ENCODE data around the gene GYS2.
A peak's percentile ranks its signal among the peaks of the same experiment; 100 is the strongest.

Gene GYS2

DNA sequence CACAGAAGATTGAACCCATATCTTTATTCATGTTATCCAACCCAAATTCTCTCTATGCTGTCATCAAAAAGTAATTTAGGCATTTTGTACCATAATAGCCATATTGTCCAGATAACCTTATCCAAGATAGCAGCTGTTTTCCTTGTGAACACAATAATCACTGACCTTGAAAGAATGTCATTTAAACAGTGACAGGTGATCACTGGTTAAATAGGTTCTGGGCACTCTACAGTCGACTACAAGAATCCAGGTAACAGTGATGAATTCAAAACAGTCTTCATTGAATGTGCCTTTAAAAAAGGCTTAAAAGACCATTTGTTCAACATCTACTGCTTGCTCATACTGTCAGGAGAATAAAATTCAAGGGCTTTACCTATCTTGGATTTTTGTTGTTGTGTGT lies 83.1 kb downstream of the GYS2 start:
- peaks cover 0 to 4% (median 1%) of the 10 kb centered on the region in 4 experiments for H3K36me3 ChIP-seq (ENCODE audit: control insufficient read depth in 4 of 4, insufficient read depth in 4 of 4, low read length in 3 of 4)
- no peaks in the 10 kb centered on the region for H3K4me1 ChIP-seq (ENCODE audit: control extremely low read depth in 1 of 4, control insufficient read depth in 4 of 4, insufficient read depth in 4 of 4, low read length in 3 of 4)
- peaks cover 0 to 2% (median 0%) of the 10 kb centered on the region in 5 experiments for H3K9me3 ChIP-seq (ENCODE audit: control extremely low read depth in 1 of 5, control insufficient read depth in 4 of 5, insufficient read depth in 2 of 5, low read depth in 1 of 5, low read length in 4 of 5)
- ChIA-PET POLR2A (no interaction called here), CTCF (interaction anchor here (0.9 to 2.8 kb wide), 2 partner anchors 11 to 84 kb away, joined by 3 to 6 read pairs; partner anchors contain the start of gene PYROXD1)
- H3K27me3 ChIP-seq (replicated peaks in 2 of 5; ENCODE audit: control insufficient read depth in 4 of 5, insufficient read depth in 5 of 5, low read length in 4 of 5) = peaks cover 0 to 5% (median 2%) of the 10 kb centered on the region in 5 experiments
- no peak overlapping the region for H3K27ac ChIP-seq (ENCODE audit: insufficient read depth in 1 of 2, low read depth in 1 of 2, low read length in 2 of 2, poor library complexity in 1 of 2, severe bottlenecking in 2 of 2)
- 86% methylated on average over 1 of the region's 1 CpG for WGBS (ENCODE audit: insufficient coverage)
- no peak for DNase-seq
- H3K4me3 ChIP-seq (ENCODE audit: control insufficient read depth in 1 of 7, extremely low read depth in 1 of 7, insufficient read depth in 4 of 7, low read depth in 2 of 7, low read length in 6 of 7) = no peak overlapping the region

DNA sequence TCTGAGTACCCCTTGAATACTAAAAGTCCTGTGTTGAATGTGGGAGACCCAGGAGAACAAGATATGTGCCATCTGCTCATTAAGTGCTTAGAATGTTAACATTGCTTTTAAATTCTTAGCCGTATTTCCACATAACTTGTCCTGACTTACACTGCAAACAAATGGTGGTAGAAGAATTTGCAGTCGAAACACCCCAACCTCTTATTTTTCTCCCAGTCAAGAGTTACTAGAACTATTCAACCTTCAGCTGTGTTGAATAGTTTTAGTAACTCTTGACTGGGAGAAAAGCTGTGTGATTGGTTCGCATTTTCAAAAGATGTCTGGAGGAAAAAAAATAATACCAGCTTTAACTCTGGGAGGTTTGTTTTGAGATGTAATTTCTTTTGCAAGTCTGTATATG lies 86.2 kb downstream of the GYS2 start:
- Histone ChIP-seq H3K27ac (ENCODE audit: insufficient read depth in 1 of 2, low read depth in 1 of 2, low read length in 2 of 2, poor library complexity in 1 of 2, severe bottlenecking in 2 of 2) (no peak overlapping the region), H3K36me3 (ENCODE audit: control insufficient read depth in 4 of 4, insufficient read depth in 4 of 4, low read length in 3 of 4) (peaks cover 9 to 21% (median 15%) of the 10 kb centered on the region in 4 experiments), H3K4me1 (ENCODE audit: control extremely low read depth in 1 of 4, control insufficient read depth in 4 of 4, insufficient read depth in 4 of 4, low read length in 3 of 4) (no peaks in the 10 kb centered on the region), H3K9me3 (ENCODE audit: control extremely low read depth in 1 of 5, control insufficient read depth in 4 of 5, insufficient read depth in 2 of 5, low read depth in 1 of 5, low read length in 4 of 5) (no peaks in the 10 kb centered on the region), H3K4me3 (ENCODE audit: control insufficient read depth in 1 of 7, extremely low read depth in 1 of 7, insufficient read depth in 4 of 7, low read depth in 2 of 7, low read length in 6 of 7) (no peak overlapping the region), H3K27me3 (replicated peaks in 2 of 5; ENCODE audit: control insufficient read depth in 4 of 5, insufficient read depth in 5 of 5, low read length in 4 of 5) (no peaks in the 10 kb centered on the region)
- ChIA-PET CTCF (interaction anchor here (0.8 kb wide), 1 partner anchor 158 kb away, joined by 3 read pairs; no protein-coding TSS in a partner anchor), POLR2A (no interaction called here)
- 100% methylated on average over 1 of the region's 3 CpGs for WGBS (ENCODE audit: insufficient coverage)
- no peak for DNase-seq

DNA sequence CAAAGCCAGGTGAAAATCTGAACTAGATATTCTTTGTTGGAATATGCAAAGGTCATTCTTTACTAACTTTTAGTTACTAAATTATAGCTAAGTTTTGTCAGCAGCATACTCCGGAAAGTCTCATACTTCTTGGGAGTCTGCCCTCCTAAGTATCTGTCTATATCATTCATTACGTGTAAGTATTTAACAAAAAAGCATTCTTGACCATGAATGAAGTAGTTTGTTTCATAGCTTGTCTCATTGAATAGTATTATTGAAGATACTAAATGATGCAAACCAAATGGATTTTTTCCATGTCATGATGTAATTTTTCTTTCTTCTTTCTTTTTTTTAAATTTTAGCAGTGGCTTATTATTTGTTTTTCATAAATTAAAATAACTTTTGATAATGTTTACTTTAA lies 88.4 kb downstream of the GYS2 start:
- Histone ChIP-seq H3K27me3 (replicated peaks in 2 of 5; ENCODE audit: control insufficient read depth in 4 of 5, insufficient read depth in 5 of 5, low read length in 4 of 5) (no peaks in the 10 kb centered on the region), H3K4me3 (ENCODE audit: control insufficient read depth in 1 of 7, extremely low read depth in 1 of 7, insufficient read depth in 4 of 7, low read depth in 2 of 7, low read length in 6 of 7) (no peak overlapping the region), H3K27ac (ENCODE audit: insufficient read depth in 1 of 2, low read depth in 1 of 2, low read length in 2 of 2, poor library complexity in 1 of 2, severe bottlenecking in 2 of 2) (no peak overlapping the region), H3K36me3 (ENCODE audit: control insufficient read depth in 4 of 4, insufficient read depth in 4 of 4, low read length in 3 of 4) (peaks cover 9 to 27% (median 19%) of the 10 kb centered on the region in 4 experiments), H3K4me1 (ENCODE audit: control extremely low read depth in 1 of 4, control insufficient read depth in 4 of 4, insufficient read depth in 4 of 4, low read length in 3 of 4) (no peaks in the 10 kb centered on the region), H3K9me3 (ENCODE audit: control extremely low read depth in 1 of 5, control insufficient read depth in 4 of 5, insufficient read depth in 2 of 5, low read depth in 1 of 5, low read length in 4 of 5) (no peaks in the 10 kb centered on the region)
- ChIA-PET POLR2A (no interaction called here), CTCF (no interaction called here)
- no peak for DNase-seq
- WGBS (ENCODE audit: insufficient coverage) = no CpG with 5 or more reads among the region's 2 CpGs

GRCh38 chr12:21509768-21510167 lies 94.9 kb downstream of the GYS2 start:
- H3K36me3 ChIP-seq (ENCODE audit: control insufficient read depth in 4 of 4, insufficient read depth in 4 of 4, low read length in 3 of 4) = peaks cover 6 to 27% (median 21%) of the 10 kb centered on the region in 4 experiments
- H3K27ac ChIP-seq (ENCODE audit: insufficient read depth in 1 of 2, low read depth in 1 of 2, low read length in 2 of 2, poor library complexity in 1 of 2, severe bottlenecking in 2 of 2) = no peak overlapping the region
- H3K27me3 ChIP-seq (replicated peaks in 2 of 5; ENCODE audit: control insufficient read depth in 4 of 5, insufficient read depth in 5 of 5, low read length in 4 of 5) = no peaks in the 10 kb centered on the region
- ChIA-PET POLR2A (no interaction called here), CTCF (interaction anchor here (1.7 kb wide), 1 partner anchor 10 kb away, joined by 6 read pairs; no protein-coding TSS in a partner anchor)
- H3K4me3 ChIP-seq (ENCODE audit: control insufficient read depth in 1 of 7, extremely low read depth in 1 of 7, insufficient read depth in 4 of 7, low read depth in 2 of 7, low read length in 6 of 7) = no peak overlapping the region
- 50% methylated on average over 2 of the region's 2 CpGs for WGBS (ENCODE audit: insufficient coverage)
- peak in 1 of 3 donors; percentile 3 for DNase-seq
- no peaks in the 10 kb centered on the region for H3K4me1 ChIP-seq (ENCODE audit: control extremely low read depth in 1 of 4, control insufficient read depth in 4 of 4, insufficient read depth in 4 of 4, low read length in 3 of 4)
- no peaks in the 10 kb centered on the region for H3K9me3 ChIP-seq (ENCODE audit: control extremely low read depth in 1 of 5, control insufficient read depth in 4 of 5, insufficient read depth in 2 of 5, low read depth in 1 of 5, low read length in 4 of 5)

GRCh38 chr12:21507849-21508248 lies 96.8 kb downstream of the GYS2 start:
- no peak overlapping the region for H3K27ac ChIP-seq (ENCODE audit: insufficient read depth in 1 of 2, low read depth in 1 of 2, low read length in 2 of 2, poor library complexity in 1 of 2, severe bottlenecking in 2 of 2)
- H3K4me1 ChIP-seq (ENCODE audit: control extremely low read depth in 1 of 4, control insufficient read depth in 4 of 4, insufficient read depth in 4 of 4, low read length in 3 of 4) = peaks cover 0 to 7% (median 3%) of the 10 kb centered on the region in 4 experiments
- peaks cover 2 to 16% (median 11%) of the 10 kb centered on the region in 4 experiments for H3K36me3 ChIP-seq (ENCODE audit: control insufficient read depth in 4 of 4, insufficient read depth in 4 of 4, low read length in 3 of 4)
- H3K9me3 ChIP-seq (ENCODE audit: control extremely low read depth in 1 of 5, control insufficient read depth in 4 of 5, insufficient read depth in 2 of 5, low read depth in 1 of 5, low read length in 4 of 5) = no peaks in the 10 kb centered on the region
- no peaks in the 10 kb centered on the region for H3K27me3 ChIP-seq (replicated peaks in 2 of 5; ENCODE audit: control insufficient read depth in 4 of 5, insufficient read depth in 5 of 5, low read length in 4 of 5)
- no peak overlapping the region for H3K4me3 ChIP-seq (ENCODE audit: control insufficient read depth in 1 of 7, extremely low read depth in 1 of 7, insufficient read depth in 4 of 7, low read depth in 2 of 7, low read length in 6 of 7)
- DNase-seq = no peak
- POLR2A ChIA-PET = no interaction called here
- CTCF ChIA-PET = no interaction called here
- WGBS (ENCODE audit: insufficient coverage) = 100% methylated on average over 2 of the region's 2 CpGs

DNA sequence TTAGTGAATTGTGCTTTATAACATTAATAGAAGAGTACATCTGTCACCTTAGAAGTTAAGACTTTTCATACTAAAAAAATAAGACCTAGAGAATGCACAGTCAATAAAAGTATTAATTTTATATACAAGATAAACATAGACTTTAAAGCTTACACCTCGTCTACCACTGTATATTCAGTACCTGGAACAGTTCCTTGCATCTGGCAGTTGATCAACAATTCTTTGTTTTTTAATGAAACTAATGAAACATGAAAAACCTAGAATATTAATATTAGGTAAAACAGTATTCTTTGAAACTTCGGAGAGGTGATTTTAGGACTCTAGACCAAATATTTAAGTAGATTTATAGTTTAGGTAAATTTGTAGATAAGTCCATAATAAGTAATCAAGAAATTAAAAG lies 98.8 kb downstream of the GYS2 start:
- H3K27me3 ChIP-seq (replicated peaks in 2 of 5; ENCODE audit: control insufficient read depth in 4 of 5, insufficient read depth in 5 of 5, low read length in 4 of 5) = no peaks in the 10 kb centered on the region
- no peak overlapping the region for H3K4me3 ChIP-seq (ENCODE audit: control insufficient read depth in 1 of 7, extremely low read depth in 1 of 7, insufficient read depth in 4 of 7, low read depth in 2 of 7, low read length in 6 of 7)
- DNase-seq = no peak
- H3K36me3 ChIP-seq (ENCODE audit: control insufficient read depth in 4 of 4, insufficient read depth in 4 of 4, low read length in 3 of 4) = peaks cover 2 to 11% (median 8%) of the 10 kb centered on the region in 4 experiments
- POLR2A ChIA-PET = interaction anchor here (0.5 kb wide), 1 partner anchor 26 kb away, joined by 4 read pairs; no protein-coding TSS in a partner anchor
- no peaks in the 10 kb centered on the region for H3K9me3 ChIP-seq (ENCODE audit: control extremely low read depth in 1 of 5, control insufficient read depth in 4 of 5, insufficient read depth in 2 of 5, low read depth in 1 of 5, low read length in 4 of 5)
- WGBS (ENCODE audit: insufficient coverage) = no CpG with 5 or more reads among the region's 2 CpGs
- peaks cover 7 to 20% (median 11%) of the 10 kb centered on the region in 4 experiments for H3K4me1 ChIP-seq (ENCODE audit: control extremely low read depth in 1 of 4, control insufficient read depth in 4 of 4, insufficient read depth in 4 of 4, low read length in 3 of 4)
- CTCF ChIA-PET = interaction anchor here (0.9 to 1.1 kb wide), 3 partner anchors 22 to 67 kb away, joined by 3 to 4 read pairs (median 3); no protein-coding TSS in a partner anchor
- H3K27ac ChIP-seq (ENCODE audit: insufficient read depth in 1 of 2, low read depth in 1 of 2, low read length in 2 of 2, poor library complexity in 1 of 2, severe bottlenecking in 2 of 2) = no peak overlapping the region

DNA sequence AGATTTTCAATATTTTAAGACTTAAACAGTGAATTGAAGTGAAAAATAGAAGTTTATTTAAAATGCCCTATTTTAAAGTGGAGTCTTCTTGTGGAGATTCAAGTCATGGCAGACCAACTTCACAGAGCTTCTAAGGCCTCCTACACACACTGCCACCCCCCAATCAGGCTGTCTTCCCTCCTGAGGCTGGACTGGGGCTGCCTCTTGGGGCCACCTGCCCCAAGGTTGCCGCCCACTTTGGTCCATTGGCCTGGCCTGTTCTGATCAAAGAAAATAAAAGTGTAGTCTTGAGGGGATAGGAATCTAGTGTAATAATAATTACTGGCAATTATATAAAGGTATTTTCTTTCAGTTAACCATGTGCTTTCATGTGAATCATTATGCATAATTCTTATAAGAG lies 101.8 kb downstream of the GYS2 start:
- peaks cover 0 to 7% (median 5%) of the 10 kb centered on the region in 4 experiments for H3K36me3 ChIP-seq (ENCODE audit: control insufficient read depth in 4 of 4, insufficient read depth in 4 of 4, low read length in 3 of 4)
- peaks cover 12 to 31% (median 21%) of the 10 kb centered on the region in 4 experiments for H3K4me1 ChIP-seq (ENCODE audit: control extremely low read depth in 1 of 4, control insufficient read depth in 4 of 4, insufficient read depth in 4 of 4, low read length in 3 of 4)
- ChIA-PET POLR2A (no interaction called here), CTCF (no interaction called here)
- H3K27ac ChIP-seq (ENCODE audit: insufficient read depth in 1 of 2, low read depth in 1 of 2, low read length in 2 of 2, poor library complexity in 1 of 2, severe bottlenecking in 2 of 2) = peak overlapping the region in 1 of 2 experiments; percentile 88
- DNase-seq = no peak
- WGBS (ENCODE audit: insufficient coverage) = no CpG with 5 or more reads among the region's 1 CpG
- H3K9me3 ChIP-seq (ENCODE audit: control extremely low read depth in 1 of 5, control insufficient read depth in 4 of 5, insufficient read depth in 2 of 5, low read depth in 1 of 5, low read length in 4 of 5) = no peaks in the 10 kb centered on the region
- H3K4me3 ChIP-seq (ENCODE audit: control insufficient read depth in 1 of 7, extremely low read depth in 1 of 7, insufficient read depth in 4 of 7, low read depth in 2 of 7, low read length in 6 of 7) = peak overlapping the region in 3 of 7 experiments; percentile 90 to 95 (median 94)
- no peaks in the 10 kb centered on the region for H3K27me3 ChIP-seq (replicated peaks in 2 of 5; ENCODE audit: control insufficient read depth in 4 of 5, insufficient read depth in 5 of 5, low read length in 4 of 5)
